ENCODE measurements around the gene EIF4G2. TPM values are rescaled to one million over a fixed set of nuclear protein-coding genes. Genes with fewer than 3 reads are reported as not detected.

The EIF4G2 gene
- total and polyA plus RNA-seq, 8 donors: 182 to 576 (median 357) TPM

- Histone ChIP-seq H3K27ac (no peak overlapping the region), H3K4me1 (peaks cover 20 to 84% (median 53%) of the 10 kb centered on the region in 4 donors), H3K9me3 (no peaks in the 10 kb centered on the region), H3K27me3 (no peaks in the 10 kb centered on the region), H3K4me3 (no peak overlapping the region), H3K36me3 (peaks cover 83 to 86% (median 85%) of the 10 kb centered on the region in 4 donors)
- TF ChIP-seq EP300 (IDR thresholded peaks at IDR 0.05) (no peak), POLR2AphosphoS5 (IDR thresholded peaks at IDR 0.05) (no peak), POLR2A (IDR thresholded peaks at IDR 0.05) (no peak)
- WGBS, 5 donors: 56 to 75% (median 70%) methylated on average over 6 of the region's 6 CpGs
- intact Hi-C loops (cut with DNase I; ENCODE audit: low total_unique reads): loop anchor here (10.0 kb wide), 1 partner anchor 51 kb away; the partner anchor contains the start of gene ZBED5
- DNase-seq: no peak
Observed at GRCh38 chr11:10803676-10804075, 5.0 kb downstream of the EIF4G2 start.

- WGBS, 5 donors: 71 to 86% (median 73%) methylated on average over 2 of the region's 2 CpGs
- H3K27me3 ChIP-seq: no peaks in the 10 kb centered on the region
- no peaks in the 10 kb centered on the region for H3K9me3 ChIP-seq
- intact Hi-C loops (cut with DNase I; ENCODE audit: low total_unique reads): loop anchor here (10.0 kb wide), 1 partner anchor 55 kb away; the partner anchor contains the start of gene ZBED5
- H3K36me3 ChIP-seq: peaks cover 93 to 98% (median 98%) of the 10 kb centered on the region in 4 donors
- H3K4me3 ChIP-seq: no peak overlapping the region
- H3K27ac ChIP-seq: no peak overlapping the region
- TF ChIP-seq EP300 (IDR thresholded peaks at IDR 0.05) (no peak), POLR2AphosphoS5 (IDR thresholded peaks at IDR 0.05) (no peak), CTCF (IDR thresholded peaks at IDR 0.05) (no peak), POLR2A (IDR thresholded peaks at IDR 0.05) (no peak)
- no peak for DNase-seq
- H3K4me1 ChIP-seq: peaks cover 3 to 85% (median 37%) of the 10 kb centered on the region in 4 donors
Observed at GRCh38 chr11:10800292-10800691, 8.4 kb downstream of the EIF4G2 start.

GRCh38 chr11:10798330-10798928, 10.3 kb downstream of the EIF4G2 start:
- intact Hi-C loops (cut with DNase I; ENCODE audit: low total_unique reads): loop anchor here (10.0 kb wide), 1 partner anchor 986 kb away; no protein-coding TSS in a partner anchor
- Histone ChIP-seq H3K4me1 (peaks cover 0 to 74% (median 22%) of the 10 kb centered on the region in 4 donors), H3K27ac (peak overlapping the region in 1 of 5 donors; percentile 14), H3K27me3 (no peaks in the 10 kb centered on the region), H3K36me3 (peaks cover 74 to 80% (median 80%) of the 10 kb centered on the region in 4 donors), H3K9me3 (no peaks in the 10 kb centered on the region), H3K4me3 (no peak overlapping the region)
- no peak for DNase-seq
- 66 to 83% (median 69%) methylated on average over 4 of the region's 4 CpGs for WGBS, 5 donors
- TF ChIP-seq CTCF (IDR thresholded peaks at IDR 0.05) (no peak), POLR2AphosphoS5 (IDR thresholded peaks at IDR 0.05) (no peak), EP300 (IDR thresholded peaks at IDR 0.05) (no peak), POLR2A (IDR thresholded peaks at IDR 0.05) (no peak)

GRCh38 chr11:10797531-10797930, 11.2 kb downstream of the EIF4G2 start:
- no peak for TF ChIP-seq CTCF (IDR thresholded peaks at IDR 0.05)
- TF ChIP-seq POLR2A (IDR thresholded peaks at IDR 0.05): no peak
- no peak for TF ChIP-seq EP300 (IDR thresholded peaks at IDR 0.05)
- no peak for TF ChIP-seq POLR2AphosphoS5 (IDR thresholded peaks at IDR 0.05)
- DNase-seq: no peak
- no peaks in the 10 kb centered on the region for H3K27me3 ChIP-seq
- no peak overlapping the region for H3K4me3 ChIP-seq
- 76 to 90% (median 83%) methylated on average over 3 of the region's 3 CpGs for WGBS, 5 donors
- peaks cover 65 to 71% (median 71%) of the 10 kb centered on the region in 4 donors for H3K36me3 ChIP-seq
- no peaks in the 10 kb centered on the region for H3K9me3 ChIP-seq
- H3K27ac ChIP-seq: no peak overlapping the region
- peaks cover 0 to 74% (median 23%) of the 10 kb centered on the region in 4 donors for H3K4me1 ChIP-seq
- intact Hi-C loops (cut with DNase I; ENCODE audit: low total_unique reads): loop anchor here (10.0 kb wide), 1 partner anchor 987 kb away; no protein-coding TSS in a partner anchor

Measured in stomach (tissue), 9 donors.